Endothelial cell of umbilical vein (primary cell): ENCODE measurements around the gene ZSCAN26. TPM values are rescaled to one million over a fixed set of nuclear protein-coding genes. Genes with fewer than 3 reads are reported as not detected.
"Not testable (repeated sequence)": the region's sequence is repeated elsewhere in the genome, so short reads cannot be mapped to it uniquely, and the experiment has no call there.

Experiments
- BruUV-seq: library from RNA; stranded (reverse); fragments of 400-500 nt; replicated peaks from 2 replicates; lab custom pipeline; 2021; lab: Mats Ljungman, UMichigan
- CTCF ChIA-PET: fragments of 300-600, 350-600 bp; sonication (Branson Sonifier 250); formaldehyde crosslinking; loops from one replicate; lab custom pipeline; 2021; ENCODE audit warnings: antibody characterized with exemption, inconsistent platforms; lab: Charles Lee
- POLR2A ChIA-PET: fragments of 300-600, 350-600 bp; sonication (Branson Sonifier 250); formaldehyde crosslinking; loops from one replicate; lab custom pipeline; 2021; ENCODE audit warnings: antibody characterized with exemption, inconsistent platforms; lab: Charles Lee
- DNase-seq: peaks from one replicate; pipeline ENCODE4 v3.0.0-alpha.2; 2011; ENCODE audit warnings: low read depth, low spot score
- FAIRE-seq: peaks from 2 replicates; lab custom pipeline; 2011; peaks lifted over from hg19 to GRCh38; lab: Jason Lieb, UNC
- H2AFZ ChIP-seq: 2 replicates; pipeline ENCODE4 v1.6.0; 2012; ENCODE audit warnings: low read depth, low read length, control low read depth, inconsistent platforms
- H3K27ac ChIP-seq: 2 replicates; pipeline ENCODE4 v1.5.1; 2011; ENCODE audit warnings: low read depth, mild to moderate bottlenecking, control low read depth, low read length, moderate library complexity; ENCODE audit not compliant: insufficient read depth
- H3K27me3 ChIP-seq, 2 experiments: 2 replicates each; pipeline versions ENCODE4 v1.6.0 to v1.6.1; 2011; ENCODE audit warnings: low read length in 2 of 2, mixed read lengths in 1 of 2; ENCODE audit not compliant: control insufficient read depth in 2 of 2, insufficient read depth in 2 of 2
- H3K36me3 ChIP-seq, 2 experiments: 2 replicates in 1 of 2; 3 replicates in 1 of 2; pipeline ENCODE4 v1.5.1; 2011; ENCODE audit warnings: low read length in 2 of 2, mild to moderate bottlenecking in 1 of 2, moderate library complexity in 1 of 2; ENCODE audit not compliant: control insufficient read depth in 2 of 2, insufficient read depth in 2 of 2; ENCODE audit errors: extremely low read depth in 1 of 2
- H3K4me1 ChIP-seq: 3 replicates; pipeline ENCODE4 v1.5.1; 2011; ENCODE audit warnings: mild to moderate bottlenecking, low read length; ENCODE audit not compliant: control insufficient read depth, insufficient read depth; ENCODE audit errors: extremely low read depth
- H3K4me2 ChIP-seq: 2 replicates; pipeline ENCODE4 v1.6.1; 2011; ENCODE audit warnings: low read length, control low read depth, mixed read lengths; ENCODE audit not compliant: insufficient read depth
- H3K4me3 ChIP-seq, 3 experiments: fragments of 200-600 bp in 1 of 3; sonication (generic), shearing (Covaris generic) in 1 of 3; replicated peaks in 1 of 3; 2 replicates each; pipeline ENCODE4 v1.5.1; 2011 to 2016; ENCODE audit warnings: control low read depth in 3 of 3, low read length in 3 of 3, mild to moderate bottlenecking in 2 of 3, inconsistent platforms in 1 of 3, low read depth in 1 of 3, moderate library complexity in 1 of 3; ENCODE audit not compliant: insufficient read depth in 1 of 3
- H3K79me2 ChIP-seq: 2 replicates; pipeline ENCODE4 v1.6.0; 2012; ENCODE audit warnings: low read length, inconsistent platforms; ENCODE audit not compliant: control insufficient read depth, insufficient read depth
- H3K9ac ChIP-seq: replicated peaks from 2 replicates; pipeline ENCODE3; 2011; ENCODE audit warnings: low read length, control low read depth; ENCODE audit not compliant: insufficient read depth; ENCODE audit errors: extremely low read depth
- H3K9me1 ChIP-seq: replicated peaks from 3 replicates; pipeline ENCODE4 v1.6.0; 2011; ENCODE audit warnings: mild to moderate bottlenecking, low read length; ENCODE audit not compliant: control insufficient read depth, insufficient read depth; ENCODE audit errors: extremely low read depth
- H3K9me3 ChIP-seq: replicated peaks from 2 replicates; pipeline ENCODE4 v1.5.1; 2012; ENCODE audit warnings: low read length, inconsistent platforms; ENCODE audit not compliant: control insufficient read depth, insufficient read depth
- H4K20me1 ChIP-seq: replicated peaks from 2 replicates; pipeline ENCODE3; 2011; ENCODE audit warnings: mild to moderate bottlenecking, low read length; ENCODE audit not compliant: control insufficient read depth, insufficient read depth; ENCODE audit errors: extremely low read depth
- EZH2 ChIP-seq: IDR thresholded peaks from 2 replicates; pipeline ENCODE4 v1.6.1; 2012; ENCODE audit warnings: borderline replicate concordance, low read depth, mild to moderate bottlenecking, moderate library complexity, low read length, inconsistent platforms; ENCODE audit not compliant: severe bottlenecking
- FOS ChIP-seq: IDR thresholded peaks from 2 replicates; pipeline ENCODE4 v1.6.1; 2011; ENCODE audit warnings: mild to moderate bottlenecking, low read length, moderate library complexity, borderline replicate concordance; ENCODE audit not compliant: insufficient read depth
- GATA2 ChIP-seq: IDR thresholded peaks from 2 replicates; pipeline ENCODE4 v1.7.0; 2011; ENCODE audit warnings: low read depth, mild to moderate bottlenecking, moderate library complexity, mixed read lengths, low read length; ENCODE audit not compliant: insufficient read length, insufficient read depth
- JUN ChIP-seq: IDR thresholded peaks from 2 replicates; pipeline ENCODE4 v1.6.1; 2011; ENCODE audit warnings: borderline replicate concordance, low read depth; ENCODE audit not compliant: insufficient read length, insufficient read depth
- MAX ChIP-seq: IDR thresholded peaks from 2 replicates; pipeline ENCODE4 v1.6.1; 2011; ENCODE audit not compliant: insufficient read depth, insufficient read length
- MYC ChIP-seq: IDR thresholded peaks from one replicate; pipeline ENCODE4 v1.6.1; 2011; ENCODE audit warnings: mild to moderate bottlenecking, low read depth, low read length
- POLR2A ChIP-seq: IDR thresholded peaks from 2 replicates; pipeline ENCODE4 v1.6.1; 2012; ENCODE audit warnings: low read depth, mild to moderate bottlenecking, control low read depth, low read length
- dilution Hi-C: fragments of 300-500 bp; cut with MboI; formaldehyde crosslinking; loops from one replicate; pipeline ENCODE4 v1.15.0; 2019; ENCODE audit warnings: low sequenced_read_pairs; ENCODE audit not compliant: extremely low pct_ligation_motif_present
- intact Hi-C: fragments of 100-400 bp; cut with micrococcal nuclease; formaldehyde crosslinking; loops from one replicate; pipeline ENCODE4 v1.10.0; 2022
- polyA plus RNA-seq, 4 experiments: library from polyadenylated mRNA; depleted of rRNA in 3 of 4; stranded (reverse) in 3 of 4; unstranded in 1 of 4; fragments of >200 nt; gene quantifications; 2 replicates each; pipeline versions ENCODE4 v1.2.1 to v1.2.3, GENCODE V29; 2011 to 2012; ENCODE audit warnings: missing spikeins in 1 of 4
- total RNA-seq: library from RNA; stranded (reverse); gene quantifications from 2 replicates; pipeline ENCODE4 v1.2.3, GENCODE V29; 2021

ZSCAN26 gene
- total and polyA plus RNA-seq, 2 donors (not counting 3 experiments of a cell fraction or from before 2014, with no cell fraction given) = 12.8 to 14.1 TPM

GRCh38 chr6:28315628-28316027 is 48.7 kb downstream of the ZSCAN26 start:
- no peaks in the 10 kb centered on the region for H3K79me2 ChIP-seq
- BruUV-seq = no TSS peak
- H3K9me3 ChIP-seq = no peaks in the 10 kb centered on the region
- ChIA-PET CTCF (no interaction called here), POLR2A (no interaction called here)
- dilution Hi-C loops = no loop called here
- no peaks in the 10 kb centered on the region for H3K4me1 ChIP-seq
- FAIRE-seq = no peak
- no peak overlapping the region for H3K4me2 ChIP-seq
- H4K20me1 ChIP-seq = peaks cover 2% of the 10 kb centered on the region
- H3K4me3 ChIP-seq = no peak overlapping the region
- no peaks in the 10 kb centered on the region for H3K9me1 ChIP-seq
- no peaks in the 10 kb centered on the region for H3K36me3 ChIP-seq
- no peak overlapping the region for H3K27ac ChIP-seq
- no peaks in the 10 kb centered on the region for H3K27me3 ChIP-seq
- TF ChIP-seq MYC = no peak
- no peak for TF ChIP-seq EZH2
- TF ChIP-seq GATA2 = no peak
- no peak for TF ChIP-seq MAX
- TF ChIP-seq POLR2A = no peak
- no peak for TF ChIP-seq JUN
- no peak for TF ChIP-seq FOS
- H3K9ac ChIP-seq = no peak overlapping the region
- DNase-seq = no peak
- intact Hi-C loops = no loop called here
- H2AFZ ChIP-seq = no peak overlapping the region

DNA sequence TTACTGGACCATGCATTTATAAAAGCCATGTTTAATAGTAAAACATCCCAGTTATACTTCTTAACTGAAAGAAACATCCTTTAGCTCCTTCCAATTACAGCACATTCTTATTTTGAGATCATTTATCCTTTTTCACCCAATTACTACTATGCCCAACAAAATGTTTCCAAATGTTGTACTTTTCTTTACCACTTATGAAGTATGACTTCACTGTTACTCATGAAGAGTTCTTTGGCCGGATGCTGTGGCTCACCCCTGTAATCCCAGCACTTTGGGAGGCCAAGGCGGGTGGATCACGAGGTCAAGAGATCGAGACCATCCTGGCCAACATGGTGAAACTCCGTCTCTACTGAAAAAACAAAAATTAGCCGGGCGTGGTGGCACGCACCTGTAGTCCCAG is 50.9 kb downstream of the ZSCAN26 start:
- BruUV-seq, H2AFZ ChIP-seq, H3K4me3 ChIP-seq, H3K9ac ChIP-seq, H3K9me3 ChIP-seq, H4K20me1 ChIP-seq, H3K36me3 ChIP-seq, H3K4me1 ChIP-seq, dilution Hi-C loops, H3K27me3 ChIP-seq, DNase-seq, H3K27ac ChIP-seq, H3K79me2 ChIP-seq, H3K4me2 ChIP-seq, H3K9me1 ChIP-seq, POLR2A ChIA-PET, FAIRE-seq, intact Hi-C loops: not testable (repeated sequence)
- CTCF ChIA-PET = interaction anchor here (1.2 to 1.9 kb wide), 2 partner anchors 17 to 38 kb away, joined by 4 to 6 read pairs; no protein-coding TSS in a partner anchor
